ENCODE measurements around the gene DIP2C.
"Not testable (repeated sequence)": the region's sequence is repeated elsewhere in the genome, so short reads cannot be mapped to it uniquely, and the experiment has no call there.

Gene DIP2C

GRCh38 chr10:637771-638195, 51.7 kb downstream of the DIP2C start:
- DNase-seq = no peak

GRCh38 chr10:637221-637620, 52.2 kb downstream of the DIP2C start:
- no peak for DNase-seq

- no peak for DNase-seq
These were observed 52.7 kb downstream of the DIP2C start for GRCh38 chr10:636769-637168.

- DNase-seq = no peak
These were observed 53.3 kb downstream of the DIP2C start for GRCh38 chr10:636016-636730.

- no peak for DNase-seq
These were observed 54.2 kb downstream of the DIP2C start for GRCh38 chr10:635088-635861.

GRCh38 chr10:634256-634655, 55.2 kb downstream of the DIP2C start:
- no peak for DNase-seq

- no peak for DNase-seq
These were observed 55.9 kb downstream of the DIP2C start for GRCh38 chr10:633279-634245.

- not testable (repeated sequence) for DNase-seq
These were observed 56.7 kb downstream of the DIP2C start for GRCh38 chr10:632807-633177.

- DNase-seq = not testable (repeated sequence)
These were observed 57.2 kb downstream of the DIP2C start for GRCh38 chr10:632155-632806.

- DNase-seq = no peak
These were observed 58.2 kb downstream of the DIP2C start for GRCh38 chr10:631266-631665.

- DNase-seq = no peak
These were observed 58.8 kb downstream of the DIP2C start for GRCh38 chr10:630581-631073.

GRCh38 chr10:629186-629998, 60.1 kb downstream of the DIP2C start:
- DNase-seq = no peak

- DNase-seq = no peak
These were observed 61.0 kb downstream of the DIP2C start for GRCh38 chr10:628386-629045.

- no peak for DNase-seq
These were observed 62.2 kb downstream of the DIP2C start for GRCh38 chr10:627032-627992.

GRCh38 chr10:625751-626711, 63.4 kb downstream of the DIP2C start:
- DNase-seq = no peak

- no peak for DNase-seq
These were observed 64.2 kb downstream of the DIP2C start for GRCh38 chr10:625333-625696.

- DNase-seq = peak in 1 of 2 experiments; percentile 5
These were observed 64.7 kb downstream of the DIP2C start for GRCh38 chr10:624605-625332.

GRCh38 chr10:624312-624604, 65.2 kb downstream of the DIP2C start:
- DNase-seq = no peak
